Activated CD8-positive, alpha-beta memory T cell treated with anti-CD3 and anti-CD28 coated beads, Interleukin-2, amount 10 ng/mL, durations not matched to agents 7 days and 5 days (primary cell): ENCODE measurements around the gene AAK1. TPM values are rescaled to one million over a fixed set of nuclear protein-coding genes. Genes with fewer than 3 reads are reported as not detected.
A peak's percentile ranks its signal among the peaks of the same experiment; 100 is the strongest.
"Not testable (repeated sequence)": the region's sequence is repeated elsewhere in the genome, so short reads cannot be mapped to it uniquely, and the experiment has no call there.

Experiments used
- ATAC-seq: fragments of 150-1000 bp; cut with Tn5 transposase; one replicate; pipeline ENCODE4 v1.10.0; 2021; ENCODE audit warnings: moderate library complexity
- CTCF ChIA-PET: fragments of 350-600 bp; sonication (Branson Sonifier 250); formaldehyde crosslinking; loops from one replicate; lab custom pipeline; 2021; ENCODE audit warnings: antibody characterized with exemption; lab: Charles Lee
- DNase-seq: peaks from one replicate; pipeline ENCODE4 v3.0.0-alpha.2; 2020
- H3K27ac Mint-ChIP-seq: one replicate; pipeline ENCODE4 v1.8.0; 2021; ENCODE audit warnings: mild to moderate bottlenecking, mixed read lengths
- H3K27me3 Mint-ChIP-seq: one replicate; pipeline ENCODE4 v1.8.0; 2021; ENCODE audit warnings: mixed read lengths
- H3K36me3 Mint-ChIP-seq: one replicate; pipeline ENCODE4 v1.8.0; 2021; ENCODE audit warnings: mild to moderate bottlenecking, mixed read lengths
- H3K4me1 Mint-ChIP-seq: one replicate; pipeline ENCODE4 v1.8.0; 2021; ENCODE audit warnings: mixed read lengths
- H3K4me3 Mint-ChIP-seq: one replicate; pipeline ENCODE4 v1.8.0; 2021; ENCODE audit warnings: mild to moderate bottlenecking, moderate library complexity, mixed read lengths
- H3K9me3 Mint-ChIP-seq: one replicate; pipeline ENCODE4 v1.8.0; 2022; ENCODE audit warnings: low read depth, mixed read lengths
- total RNA-seq, 2 experiments: library from RNA; stranded (reverse); gene quantifications; one replicate each; pipeline ENCODE4 v1.2.3, GENCODE V29; 2021

AAK1 gene
- total RNA-seq, 2 experiments from 2014 or later: 94.0 to 99.5 TPM

DNA sequence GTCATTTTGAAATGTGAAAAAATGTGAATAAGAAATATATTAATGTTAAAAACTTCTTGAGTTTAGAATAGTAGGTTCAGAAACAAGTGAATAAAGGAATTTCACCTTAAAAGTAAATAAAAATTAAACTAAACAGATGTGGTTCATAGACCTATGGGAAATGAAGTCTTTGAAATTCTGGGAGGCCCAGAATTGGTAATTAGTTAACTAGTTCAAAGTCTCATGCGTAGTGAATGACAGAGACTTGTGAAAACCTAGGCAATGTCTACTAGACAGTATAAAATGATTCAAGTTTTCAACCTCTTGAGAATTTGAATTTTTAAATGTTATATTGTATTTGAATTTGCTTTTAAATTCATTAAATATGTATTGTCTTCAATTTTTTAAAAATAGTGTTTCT is 32.6 kb upstream of the AAK1 start:
- H3K36me3 Mint-ChIP-seq: peaks cover 14% of the 10 kb centered on the region
- no peak overlapping the region for H3K4me3 Mint-ChIP-seq
- ATAC-seq (no peak), DNase-seq (no peak)
- peaks cover 38% of the 10 kb centered on the region for H3K4me1 Mint-ChIP-seq
- H3K27me3 Mint-ChIP-seq: no peaks in the 10 kb centered on the region
- peaks cover 2% of the 10 kb centered on the region for H3K9me3 Mint-ChIP-seq
- CTCF ChIA-PET: interaction anchor here (1.6 kb wide), 1 partner anchor 26 kb away, joined by 3 read pairs; no protein-coding TSS in a partner anchor
- no peak overlapping the region for H3K27ac Mint-ChIP-seq

DNA sequence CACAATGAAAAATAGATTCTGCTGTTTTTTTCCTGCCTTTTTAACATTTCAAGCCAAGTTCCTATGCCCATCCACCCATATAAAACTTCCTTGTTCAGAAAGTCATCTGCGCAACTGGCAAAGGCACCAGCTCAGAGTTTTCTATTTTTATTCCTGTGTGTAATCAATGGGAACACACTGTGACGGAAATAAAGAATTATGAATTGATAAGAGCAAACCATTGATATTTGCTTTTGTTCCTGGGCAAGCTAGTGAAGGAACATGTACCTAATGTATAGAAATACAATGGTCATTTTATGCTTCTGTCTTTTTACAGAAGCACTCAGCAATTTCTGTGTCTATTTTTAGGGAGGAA is 30.8 kb upstream of the AAK1 start:
- no peak overlapping the region for H3K4me3 Mint-ChIP-seq
- no peak overlapping the region for H3K27ac Mint-ChIP-seq
- peaks cover 2% of the 10 kb centered on the region for H3K9me3 Mint-ChIP-seq

DNA sequence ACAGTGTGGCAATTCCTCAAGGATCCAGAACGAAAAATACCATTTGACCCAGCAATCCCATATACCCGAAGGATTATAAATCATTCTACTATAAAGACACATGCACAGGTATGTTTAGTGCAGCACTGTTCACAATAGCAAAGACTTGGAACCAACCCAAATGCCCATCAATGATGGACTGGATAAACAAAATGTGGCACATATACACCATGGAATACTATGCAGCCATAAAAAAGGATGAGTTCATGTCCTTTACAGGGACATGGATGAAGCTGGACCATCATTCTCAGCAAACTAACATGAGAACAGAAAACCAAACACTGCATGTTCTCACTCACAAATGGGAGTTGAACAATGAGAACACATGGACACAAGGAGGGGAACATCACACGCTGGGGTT is 29.6 kb upstream of the AAK1 start:
- ATAC-seq, H3K27ac Mint-ChIP-seq, CTCF ChIA-PET, H3K4me3 Mint-ChIP-seq, H3K27me3 Mint-ChIP-seq, H3K9me3 Mint-ChIP-seq, DNase-seq: not testable (repeated sequence)
- H3K36me3 Mint-ChIP-seq: peaks cover 12% of the 10 kb centered on the region
- H3K4me1 Mint-ChIP-seq: peaks cover 31% of the 10 kb centered on the region

More for the DNA sequence above, 30.8 kb upstream of the AAK1 start:
- CTCF ChIA-PET: interaction anchor here (0.6 to 1.3 kb wide), 4 partner anchors 15 to 461 kb away, joined by 3 to 6 read pairs (median 4); no protein-coding TSS in a partner anchor
- H3K27me3 Mint-ChIP-seq: no peaks in the 10 kb centered on the region
- H3K4me1 Mint-ChIP-seq: peaks cover 33% of the 10 kb centered on the region
- ATAC-seq: no peak
- H3K36me3 Mint-ChIP-seq: peaks cover 12% of the 10 kb centered on the region
- no peak for DNase-seq

DNA sequence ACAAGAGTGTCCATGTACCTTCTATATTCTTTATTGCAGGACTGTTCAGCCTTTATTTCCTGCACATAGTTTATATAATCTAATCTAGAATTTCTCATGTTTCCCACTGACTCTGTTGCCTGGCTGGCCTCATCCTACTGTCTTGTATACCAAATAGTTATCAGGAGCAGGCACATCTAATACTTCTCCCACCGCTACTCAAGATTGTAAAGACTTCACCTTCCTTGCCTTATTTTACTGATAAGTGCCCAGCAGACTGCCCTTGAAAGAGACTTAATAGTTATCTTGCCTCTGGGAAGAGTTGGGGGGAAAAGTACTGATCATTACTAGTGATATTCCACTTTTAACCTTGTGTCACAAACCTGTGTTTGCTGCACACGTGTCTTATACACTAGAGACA is 26.1 kb upstream of the AAK1 start:
- H3K4me3 Mint-ChIP-seq: no peak overlapping the region
- no peak overlapping the region for H3K27ac Mint-ChIP-seq
- peaks cover 10% of the 10 kb centered on the region for H3K36me3 Mint-ChIP-seq
- CTCF ChIA-PET: interaction anchor here (2.4 kb wide), 1 partner anchor 9 kb away, joined by 7 read pairs; no protein-coding TSS in a partner anchor
- H3K9me3 Mint-ChIP-seq: peaks cover 2% of the 10 kb centered on the region
- H3K27me3 Mint-ChIP-seq: no peaks in the 10 kb centered on the region
- ATAC-seq (no peak), DNase-seq (no peak)
- H3K4me1 Mint-ChIP-seq: peaks cover 22% of the 10 kb centered on the region

DNA sequence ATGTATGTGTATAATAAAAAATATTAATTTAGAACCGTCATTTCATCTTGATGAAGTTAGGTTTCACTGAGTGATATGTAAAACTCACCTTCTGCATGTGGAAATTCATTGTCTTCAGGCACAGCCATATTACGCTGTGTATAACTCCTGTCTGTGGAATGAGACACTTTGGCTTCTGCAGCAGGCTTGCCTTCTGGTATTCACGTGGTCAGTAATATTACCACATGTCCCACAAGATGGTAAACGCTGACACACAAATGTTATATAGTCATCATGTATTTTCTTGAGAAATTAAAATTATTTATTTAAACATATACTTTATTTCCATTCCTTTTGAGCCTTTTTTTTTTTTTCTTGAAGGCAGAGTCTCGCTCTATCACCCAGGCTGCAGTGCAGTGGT is 25.1 kb upstream of the AAK1 start:
- CTCF ChIA-PET: no interaction called here
- DNase-seq: no peak
- H3K9me3 Mint-ChIP-seq: peaks cover 6% of the 10 kb centered on the region

DNA sequence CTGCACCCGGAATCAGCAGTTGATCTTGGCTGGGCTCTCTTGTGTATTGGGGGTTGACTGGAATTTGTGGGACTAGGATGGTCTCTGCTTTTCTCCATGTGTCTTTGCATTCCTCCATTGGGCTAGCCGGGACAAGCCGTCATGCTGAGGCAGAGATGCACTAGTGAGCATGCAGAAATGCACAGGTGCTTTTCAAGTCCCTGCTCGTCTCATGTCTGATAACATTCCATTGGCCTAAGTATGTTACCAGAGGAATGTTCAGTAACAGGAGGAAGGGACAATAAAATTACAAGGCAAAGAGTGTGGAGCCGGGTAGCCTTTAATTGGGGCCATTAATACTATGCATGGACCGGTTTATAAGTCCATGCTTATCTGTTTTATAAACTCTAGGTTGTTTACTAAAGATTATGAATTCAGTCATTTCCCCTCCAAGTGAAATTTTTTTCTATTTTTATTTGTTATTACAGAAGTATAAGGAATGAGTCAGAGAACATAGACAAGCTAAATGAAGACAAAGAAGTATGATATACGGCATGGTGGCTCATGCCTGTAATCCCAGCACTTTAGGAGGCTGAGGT is 24.4 kb upstream of the AAK1 start:
- Mint-ChIP-seq H3K4me1 (peaks cover 16% of the 10 kb centered on the region), H3K36me3 (peaks cover 16% of the 10 kb centered on the region), H3K9me3 (peaks cover 7% of the 10 kb centered on the region), H3K27ac (no peak overlapping the region), H3K4me3 (no peak overlapping the region), H3K27me3 (no peaks in the 10 kb centered on the region)
- CTCF ChIA-PET: no interaction called here
- DNase-seq (no peak), ATAC-seq (no peak)

More for the DNA sequence above, 25.1 kb upstream of the AAK1 start:
- H3K27me3 Mint-ChIP-seq: no peaks in the 10 kb centered on the region
- peaks cover 16% of the 10 kb centered on the region for H3K4me1 Mint-ChIP-seq
- no peak overlapping the region for H3K27ac Mint-ChIP-seq
- ATAC-seq: no peak
- H3K4me3 Mint-ChIP-seq: no peak overlapping the region
- peaks cover 13% of the 10 kb centered on the region for H3K36me3 Mint-ChIP-seq

DNA sequence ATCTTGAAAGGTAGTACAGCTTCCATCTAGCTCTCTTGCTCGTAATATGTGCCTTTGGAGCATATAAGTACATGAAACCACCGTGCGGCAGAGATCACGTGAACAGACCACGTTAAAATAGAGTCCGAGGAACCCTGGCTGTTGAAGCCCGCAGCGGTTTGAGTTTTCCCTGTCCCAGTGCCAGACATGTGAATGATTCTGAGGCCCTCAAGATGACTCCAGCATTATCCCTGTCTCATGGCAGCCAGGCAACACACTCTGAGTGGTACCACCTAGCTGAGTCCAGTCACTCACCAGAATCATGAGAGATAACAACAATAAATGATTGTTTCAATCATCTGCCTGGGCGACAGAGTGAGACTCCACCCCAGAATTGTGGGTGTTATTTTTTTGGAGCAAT is 21.6 kb upstream of the AAK1 start:
- CTCF ChIA-PET: no interaction called here
- H3K27me3 Mint-ChIP-seq: peaks cover 4% of the 10 kb centered on the region
- H3K27ac Mint-ChIP-seq: no peak overlapping the region
- peaks cover 11% of the 10 kb centered on the region for H3K36me3 Mint-ChIP-seq
- H3K9me3 Mint-ChIP-seq: peaks cover 7% of the 10 kb centered on the region
- H3K4me3 Mint-ChIP-seq: no peak overlapping the region
- DNase-seq: no peak
- peaks cover 11% of the 10 kb centered on the region for H3K4me1 Mint-ChIP-seq
- no peak for ATAC-seq

DNA sequence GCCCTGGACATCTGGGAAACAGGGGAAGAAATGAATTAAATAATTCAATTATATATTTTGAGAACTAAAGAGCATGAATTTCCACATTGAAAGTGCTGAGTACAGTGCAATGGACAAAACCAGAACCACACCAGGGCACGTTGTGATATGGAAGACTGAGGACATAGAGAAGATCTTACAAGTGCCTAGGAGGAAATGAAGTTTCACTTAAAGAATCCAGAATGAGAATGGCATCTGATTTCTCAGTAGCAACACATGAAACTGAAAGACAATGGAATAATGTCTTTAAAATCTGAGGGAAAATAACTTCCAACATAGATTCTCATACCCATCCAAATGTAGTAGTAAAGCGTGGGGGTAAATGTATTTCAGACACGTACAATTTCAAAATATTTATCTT is 20.3 kb upstream of the AAK1 start:
- no peak overlapping the region for H3K4me3 Mint-ChIP-seq
- H3K27ac Mint-ChIP-seq: no peak overlapping the region
- ATAC-seq (no peak), DNase-seq (no peak)
- peaks cover 7% of the 10 kb centered on the region for H3K9me3 Mint-ChIP-seq
- peaks cover 4% of the 10 kb centered on the region for H3K27me3 Mint-ChIP-seq
- H3K36me3 Mint-ChIP-seq: peaks cover 11% of the 10 kb centered on the region
- CTCF ChIA-PET: interaction anchor here (0.8 kb wide), 1 partner anchor 67 kb away, joined by 3 read pairs; no protein-coding TSS in a partner anchor
- peaks cover 7% of the 10 kb centered on the region for H3K4me1 Mint-ChIP-seq

DNA sequence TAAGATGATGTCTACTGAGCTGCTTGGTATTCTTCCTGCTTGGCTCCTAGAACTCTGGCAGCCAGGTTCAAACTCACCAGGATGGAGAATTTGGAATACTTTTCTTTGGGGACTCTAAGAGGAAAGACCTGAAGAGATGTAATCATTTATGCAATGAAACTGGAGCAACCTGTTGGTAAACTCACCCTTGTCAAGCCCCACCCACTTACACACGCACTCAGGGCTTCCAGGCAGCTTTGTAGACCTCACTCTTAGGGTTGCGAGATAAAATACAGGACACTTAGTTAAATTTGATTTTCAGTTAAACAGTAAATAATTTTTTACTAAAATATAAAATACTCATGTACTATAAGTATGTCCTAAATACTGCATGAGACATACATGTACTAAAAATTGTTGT is 19.0 kb upstream of the AAK1 start:
- H3K27me3 Mint-ChIP-seq, CTCF ChIA-PET, DNase-seq, H3K4me3 Mint-ChIP-seq, H3K27ac Mint-ChIP-seq, H3K4me1 Mint-ChIP-seq, H3K9me3 Mint-ChIP-seq, ATAC-seq: not testable (repeated sequence)
- H3K36me3 Mint-ChIP-seq: peaks cover 11% of the 10 kb centered on the region

DNA sequence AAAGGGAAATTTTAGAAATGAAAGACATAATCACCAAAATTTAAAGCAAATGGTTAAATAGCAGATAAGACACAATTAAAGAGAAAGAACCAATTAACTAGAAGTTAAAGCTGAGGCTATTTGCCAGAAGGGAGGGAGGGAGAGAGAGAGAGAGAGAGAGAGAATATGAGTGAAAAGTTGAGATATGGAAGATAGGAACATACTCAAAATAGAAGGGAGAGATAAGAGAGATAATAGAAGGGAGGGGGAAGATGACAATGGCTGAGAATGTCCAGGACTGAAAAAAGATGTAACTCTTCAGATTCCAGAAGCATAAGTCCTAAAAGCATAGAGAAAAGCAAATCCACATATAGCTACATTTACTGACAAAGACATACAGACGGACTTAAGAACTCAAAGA is 17.1 kb upstream of the AAK1 start:
- DNase-seq: no peak
- no peaks in the 10 kb centered on the region for H3K4me1 Mint-ChIP-seq
- no peak overlapping the region for H3K4me3 Mint-ChIP-seq
- H3K36me3 Mint-ChIP-seq: peaks cover 11% of the 10 kb centered on the region
- peaks cover 7% of the 10 kb centered on the region for H3K9me3 Mint-ChIP-seq
- no peak overlapping the region for H3K27ac Mint-ChIP-seq
- H3K27me3 Mint-ChIP-seq: peaks cover 4% of the 10 kb centered on the region
- CTCF ChIA-PET: interaction anchor here (1.6 to 1.8 kb wide), 3 partner anchors 10 to 95 kb away, joined by 4 to 7 read pairs (median 5); no protein-coding TSS in a partner anchor
- no peak for ATAC-seq

DNA sequence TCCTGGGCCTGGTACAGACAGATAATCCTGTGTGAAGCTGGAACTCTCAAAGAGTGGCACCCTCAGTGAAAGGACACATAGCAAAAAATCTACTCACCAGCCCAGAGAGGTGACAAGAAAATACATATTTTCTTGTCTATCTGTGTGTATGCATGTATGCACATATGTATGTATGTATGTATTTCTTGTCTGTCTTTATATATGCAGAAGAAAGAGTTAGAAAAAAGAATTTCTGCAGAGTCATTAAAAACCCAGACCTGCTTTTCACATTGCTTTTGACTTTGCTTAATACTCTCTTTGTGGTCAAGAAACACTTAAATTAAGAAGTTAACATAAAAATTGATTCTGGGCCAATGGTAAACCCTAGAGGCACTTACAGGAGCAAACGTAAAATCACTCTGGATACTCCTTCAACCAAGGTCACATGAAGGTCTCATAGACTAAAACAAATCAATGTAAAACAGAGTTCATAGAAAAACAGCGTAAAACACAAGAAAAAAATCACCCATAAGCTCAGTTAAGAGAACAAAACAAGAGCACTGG is 16.5 kb upstream of the AAK1 start:
- Mint-ChIP-seq H3K9me3 (peaks cover 7% of the 10 kb centered on the region), H3K27me3 (peaks cover 4% of the 10 kb centered on the region), H3K36me3 (peaks cover 11% of the 10 kb centered on the region), H3K4me1 (no peaks in the 10 kb centered on the region), H3K27ac (no peak overlapping the region), H3K4me3 (no peak overlapping the region)
- no peak for ATAC-seq
- no peak for DNase-seq
- CTCF ChIA-PET: interaction anchor here (0.8 to 1.8 kb wide), 4 partner anchors 10 to 94 kb away, joined by 3 to 7 read pairs (median 4); no protein-coding TSS in a partner anchor

DNA sequence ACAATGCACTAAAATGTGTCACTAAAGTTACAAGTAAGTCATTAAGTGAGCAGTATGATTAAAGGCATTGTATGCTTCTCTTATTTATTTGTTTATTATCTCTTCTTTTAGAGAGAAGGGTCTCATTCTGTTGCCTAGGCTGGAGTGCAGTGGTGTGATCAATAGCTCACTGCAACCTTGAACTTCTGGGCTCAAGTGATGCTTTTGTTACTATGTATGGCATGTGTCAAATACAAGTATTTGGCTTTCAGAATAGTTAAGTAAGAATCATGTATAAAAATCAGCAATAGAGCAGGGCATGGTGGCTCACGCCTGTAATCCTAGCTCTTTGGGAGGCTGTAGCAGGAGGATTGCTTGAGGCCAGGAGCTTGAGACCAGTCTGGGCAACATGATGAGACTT is 15.8 kb upstream of the AAK1 start:
- CTCF ChIA-PET: interaction anchor here (0.6 to 1.8 kb wide), 3 partner anchors 15 to 93 kb away, joined by 3 to 4 read pairs (median 3); no protein-coding TSS in a partner anchor
- peaks cover 1% of the 10 kb centered on the region for H3K4me1 Mint-ChIP-seq
- peaks cover 7% of the 10 kb centered on the region for H3K9me3 Mint-ChIP-seq
- DNase-seq (no peak), ATAC-seq (no peak)
- peaks cover 4% of the 10 kb centered on the region for H3K27me3 Mint-ChIP-seq
- H3K4me3 Mint-ChIP-seq: no peak overlapping the region
- no peak overlapping the region for H3K27ac Mint-ChIP-seq
- peaks cover 13% of the 10 kb centered on the region for H3K36me3 Mint-ChIP-seq

DNA sequence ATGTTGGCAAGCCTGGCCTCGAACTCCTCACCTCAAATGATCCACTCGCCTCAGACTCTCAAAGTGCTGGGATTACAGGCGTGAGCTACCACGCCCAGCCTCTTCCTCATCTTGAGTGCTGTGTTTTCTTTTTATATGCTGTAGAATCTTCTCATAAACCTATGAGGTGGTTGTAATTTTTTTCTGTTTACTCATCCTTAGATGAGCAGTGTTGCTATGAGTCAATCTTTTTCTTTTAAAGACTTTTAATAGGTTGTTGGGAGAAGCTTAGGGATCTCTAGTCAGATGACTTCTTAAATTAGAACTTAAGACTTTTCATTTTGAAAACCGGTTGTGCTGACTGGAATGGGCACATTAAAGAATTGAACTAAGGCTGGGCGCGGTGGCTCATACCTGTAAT is 8.7 kb upstream of the AAK1 start:
- H3K4me3 Mint-ChIP-seq: no peak overlapping the region
- no peaks in the 10 kb centered on the region for H3K27me3 Mint-ChIP-seq
- ATAC-seq (no peak), DNase-seq (no peak)
- no peaks in the 10 kb centered on the region for H3K9me3 Mint-ChIP-seq
- CTCF ChIA-PET: interaction anchor here (0.8 to 1.8 kb wide), 4 partner anchors 14 to 133 kb away, joined by 3 read pairs; no protein-coding TSS in a partner anchor
- peaks cover 42% of the 10 kb centered on the region for H3K4me1 Mint-ChIP-seq
- H3K36me3 Mint-ChIP-seq: peaks cover 5% of the 10 kb centered on the region
- peak overlapping the region; percentile 42 for H3K27ac Mint-ChIP-seq

DNA sequence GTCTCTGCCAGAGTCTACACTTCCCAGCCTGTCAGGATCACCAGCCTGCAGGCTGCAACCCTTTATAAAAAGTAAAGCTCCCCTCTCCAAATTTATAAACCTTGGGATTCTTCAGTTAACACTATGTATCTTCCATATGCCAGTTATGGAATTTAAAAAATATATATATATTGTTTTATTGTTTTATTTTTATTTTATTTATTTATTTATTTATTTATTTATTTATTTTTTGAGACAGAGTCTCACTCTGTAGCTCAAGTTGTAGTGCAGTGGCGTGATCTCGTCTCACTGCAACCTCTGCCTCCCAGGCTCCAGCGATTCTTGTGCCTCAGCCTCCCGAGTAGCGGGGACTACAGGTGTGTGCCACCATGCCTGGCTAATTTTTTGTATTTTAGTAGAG is 3.7 kb upstream of the AAK1 start:
- not testable (repeated sequence) for ATAC-seq
- H3K4me3 Mint-ChIP-seq: peak overlapping the region; percentile 11
- CTCF ChIA-PET: interaction anchor here (0.6 to 3.8 kb wide), 7 partner anchors 20 to 210 kb away, joined by 3 to 18 read pairs (median 4); partner anchors contain the start of gene NFU1

More for the DNA sequence above, 3.7 kb upstream of the AAK1 start:
- Mint-ChIP-seq H3K4me1 (peaks cover 59% of the 10 kb centered on the region), H3K36me3 (peaks cover 12% of the 10 kb centered on the region), H3K27ac (peak overlapping the region; percentile 95)
- DNase-seq, H3K27me3 Mint-ChIP-seq, H3K9me3 Mint-ChIP-seq: not testable (repeated sequence)
